ENCODE results near the gene DMXL2.

The DMXL2 gene

GRCh38 chr15:51414256-51414860 is 208.2 kb downstream of the DMXL2 start:
- no peak for TF ChIP-seq GLIS3 (CRISPR knock-in tag; IDR thresholded peaks at IDR 0.05)
- no peak for TF ChIP-seq RARB (CRISPR knock-in tag; IDR thresholded peaks at IDR 0.05)
- TF ChIP-seq TCF4 (CRISPR knock-in tag; IDR thresholded peaks at IDR 0.05; ENCODE audit: borderline replicate concordance), result no peak
- TF ChIP-seq PPARA (CRISPR knock-in tag; IDR thresholded peaks at IDR 0.05; ENCODE audit: borderline replicate concordance), result no peak
- no peak for TF ChIP-seq TSHZ2 (CRISPR knock-in tag; IDR thresholded peaks at IDR 0.05)
- TF ChIP-seq ESRRG (CRISPR knock-in tag; IDR thresholded peaks at IDR 0.05), result no peak
- TF ChIP-seq ISL1 (CRISPR knock-in tag; IDR thresholded peaks at IDR 0.05), result no peak
- no peak for TF ChIP-seq CSDC2 (CRISPR knock-in tag; IDR thresholded peaks at IDR 0.05)
- TF ChIP-seq ZFP3 (CRISPR knock-in tag; IDR thresholded peaks at IDR 0.05), result no peak
- TF ChIP-seq ZNF70 (CRISPR knock-in tag; IDR thresholded peaks at IDR 0.05), result no peak
- no peak for TF ChIP-seq TOX (CRISPR knock-in tag; IDR thresholded peaks at IDR 0.05; ENCODE audit: borderline replicate concordance)
- no peak for TF ChIP-seq POU6F1 (CRISPR knock-in tag; IDR thresholded peaks at IDR 0.05; ENCODE audit: borderline replicate concordance, low read depth)
- no peak for TF ChIP-seq ZNF565 (CRISPR knock-in tag; conservative IDR thresholded peaks at IDR 0.05; ENCODE audit: low read depth)
- TF ChIP-seq CREB5 (CRISPR knock-in tag; IDR thresholded peaks at IDR 0.05; ENCODE audit: low read depth), result no peak
- TF ChIP-seq ZNF8 (CRISPR knock-in tag; IDR thresholded peaks at IDR 0.05), result no peak
- ATAC-seq, result no peak

GRCh38 chr15:51405693-51406523 is 216.7 kb downstream of the DMXL2 start:
- ATAC-seq, result no peak
- no peak for TF ChIP-seq PATZ1 (CRISPR knock-in tag; IDR thresholded peaks at IDR 0.05; ENCODE audit: borderline replicate concordance)
- no peak for TF ChIP-seq ZC3H10 (CRISPR knock-in tag; IDR thresholded peaks at IDR 0.05)
- no peak for TF ChIP-seq CREB5 (CRISPR knock-in tag; IDR thresholded peaks at IDR 0.05; ENCODE audit: low read depth)
- TF ChIP-seq CSDC2 (CRISPR knock-in tag; IDR thresholded peaks at IDR 0.05), result no peak
- no peak for TF ChIP-seq GLIS3 (CRISPR knock-in tag; IDR thresholded peaks at IDR 0.05)
- no peak for TF ChIP-seq ISL1 (CRISPR knock-in tag; IDR thresholded peaks at IDR 0.05)
- no peak for TF ChIP-seq ZNF565 (CRISPR knock-in tag; conservative IDR thresholded peaks at IDR 0.05; ENCODE audit: low read depth)
- TF ChIP-seq PPARA (CRISPR knock-in tag; IDR thresholded peaks at IDR 0.05; ENCODE audit: borderline replicate concordance), result no peak
- no peak for TF ChIP-seq BACH2 (CRISPR knock-in tag; IDR thresholded peaks at IDR 0.05; ENCODE audit: borderline replicate concordance)
- TF ChIP-seq ZNF8 (CRISPR knock-in tag; IDR thresholded peaks at IDR 0.05), result no peak
- no peak for TF ChIP-seq ESRRG (CRISPR knock-in tag; IDR thresholded peaks at IDR 0.05)
- TF ChIP-seq ZFP30 (CRISPR knock-in tag; IDR thresholded peaks at IDR 0.05), result no peak
- no peak for TF ChIP-seq CSRNP3 (CRISPR knock-in tag; IDR thresholded peaks at IDR 0.05)
- no peak for TF ChIP-seq SNAI2 (CRISPR knock-in tag; IDR thresholded peaks at IDR 0.05)
- TF ChIP-seq TSHZ2 (CRISPR knock-in tag; IDR thresholded peaks at IDR 0.05), result no peak

All from SK-N-SH treated with all-trans-retinoic acid at 6 μM for 48 hours (cell line).